Mammary epithelial cell (primary cell): ENCODE measurements around the gene PPM1L.

Experiments
- EZH2 ChIP-seq: IDR thresholded peaks from 2 replicates; pipeline ENCODE4 v1.6.1; 2012; ENCODE audit warnings: low read length, inconsistent platforms, borderline replicate concordance
- TF ChIP-seq, protein P1 (sequence below), 2 donors: IDR thresholded peaks in 1 of 2; conservative IDR thresholded peaks in 1 of 2; 2 replicates each; pipeline ENCODE4 v1.5.1; 2011 to 2012; ENCODE audit warnings: inconsistent platforms in 2 of 2, low read length in 2 of 2, mild to moderate bottlenecking in 2 of 2, control low read depth in 1 of 2, low read depth in 1 of 2; ENCODE audit not compliant: insufficient read depth in 1 of 2; ENCODE audit errors: extremely low read depth in 1 of 2

DNA sequence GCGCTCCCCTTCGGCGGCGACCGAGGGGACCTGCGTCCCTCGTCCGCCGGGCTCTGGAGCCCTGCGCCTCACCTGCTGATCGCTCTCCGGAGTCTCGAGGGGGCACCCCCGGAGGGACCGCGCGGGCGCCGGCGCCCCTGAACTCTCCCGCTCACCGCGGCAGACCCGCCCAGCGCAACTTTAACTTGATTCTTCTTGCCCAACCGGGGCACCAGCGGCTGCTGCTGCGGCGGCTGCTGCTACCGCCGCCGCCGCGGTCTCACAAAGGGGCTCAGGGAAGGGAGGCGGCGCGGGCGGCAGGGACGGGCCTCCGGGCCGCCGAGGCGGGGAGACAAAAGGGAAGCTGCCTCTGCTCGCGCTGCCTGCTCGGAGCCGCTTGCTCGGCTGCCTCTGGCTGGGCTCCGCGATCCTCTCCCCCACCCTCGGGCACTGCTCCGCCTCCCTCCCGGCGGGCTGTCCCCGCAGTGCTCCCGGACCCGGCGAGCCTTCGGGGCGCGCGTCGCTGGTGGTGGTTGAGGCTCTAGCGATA is at the start of gene PPM1L:
- TF ChIP-seq, protein P1, sequence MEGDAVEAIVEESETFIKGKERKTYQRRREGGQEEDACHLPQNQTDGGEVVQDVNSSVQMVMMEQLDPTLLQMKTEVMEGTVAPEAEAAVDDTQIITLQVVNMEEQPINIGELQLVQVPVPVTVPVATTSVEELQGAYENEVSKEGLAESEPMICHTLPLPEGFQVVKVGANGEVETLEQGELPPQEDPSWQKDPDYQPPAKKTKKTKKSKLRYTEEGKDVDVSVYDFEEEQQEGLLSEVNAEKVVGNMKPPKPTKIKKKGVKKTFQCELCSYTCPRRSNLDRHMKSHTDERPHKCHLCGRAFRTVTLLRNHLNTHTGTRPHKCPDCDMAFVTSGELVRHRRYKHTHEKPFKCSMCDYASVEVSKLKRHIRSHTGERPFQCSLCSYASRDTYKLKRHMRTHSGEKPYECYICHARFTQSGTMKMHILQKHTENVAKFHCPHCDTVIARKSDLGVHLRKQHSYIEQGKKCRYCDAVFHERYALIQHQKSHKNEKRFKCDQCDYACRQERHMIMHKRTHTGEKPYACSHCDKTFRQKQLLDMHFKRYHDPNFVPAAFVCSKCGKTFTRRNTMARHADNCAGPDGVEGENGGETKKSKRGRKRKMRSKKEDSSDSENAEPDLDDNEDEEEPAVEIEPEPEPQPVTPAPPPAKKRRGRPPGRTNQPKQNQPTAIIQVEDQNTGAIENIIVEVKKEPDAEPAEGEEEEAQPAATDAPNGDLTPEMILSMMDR (conservative IDR thresholded peaks at IDR 0.05 in 1 of 2, IDR thresholded peaks at IDR 0.05 in 1 of 2; ENCODE audit: extremely low read depth in 1 of 2, insufficient read depth in 1 of 2, low read depth in 1 of 2, low read length in 2 of 2), result no peak
- no peak for TF ChIP-seq EZH2
